NB4 (cell line): ENCODE results near the gene CCL19.

ENCODE experiments used
- POLR2A ChIP-seq: IDR thresholded peaks from 2 replicates; pipeline ENCODE4 v1.6.1; 2011; ENCODE audit warnings: mild to moderate bottlenecking; ENCODE audit not compliant: insufficient read length; ENCODE audit errors: extremely low read depth
- TF ChIP-seq, protein P1 (sequence below): IDR thresholded peaks from one replicate; pipeline ENCODE4 v1.5.1; 2012; ENCODE audit warnings: low read depth, low read length

GRCh38 chr9:34709196-34709978 lies 18.3 kb upstream of the CCL19 start:
- TF ChIP-seq, protein P1, sequence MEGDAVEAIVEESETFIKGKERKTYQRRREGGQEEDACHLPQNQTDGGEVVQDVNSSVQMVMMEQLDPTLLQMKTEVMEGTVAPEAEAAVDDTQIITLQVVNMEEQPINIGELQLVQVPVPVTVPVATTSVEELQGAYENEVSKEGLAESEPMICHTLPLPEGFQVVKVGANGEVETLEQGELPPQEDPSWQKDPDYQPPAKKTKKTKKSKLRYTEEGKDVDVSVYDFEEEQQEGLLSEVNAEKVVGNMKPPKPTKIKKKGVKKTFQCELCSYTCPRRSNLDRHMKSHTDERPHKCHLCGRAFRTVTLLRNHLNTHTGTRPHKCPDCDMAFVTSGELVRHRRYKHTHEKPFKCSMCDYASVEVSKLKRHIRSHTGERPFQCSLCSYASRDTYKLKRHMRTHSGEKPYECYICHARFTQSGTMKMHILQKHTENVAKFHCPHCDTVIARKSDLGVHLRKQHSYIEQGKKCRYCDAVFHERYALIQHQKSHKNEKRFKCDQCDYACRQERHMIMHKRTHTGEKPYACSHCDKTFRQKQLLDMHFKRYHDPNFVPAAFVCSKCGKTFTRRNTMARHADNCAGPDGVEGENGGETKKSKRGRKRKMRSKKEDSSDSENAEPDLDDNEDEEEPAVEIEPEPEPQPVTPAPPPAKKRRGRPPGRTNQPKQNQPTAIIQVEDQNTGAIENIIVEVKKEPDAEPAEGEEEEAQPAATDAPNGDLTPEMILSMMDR = no peak
- TF ChIP-seq POLR2A = no peak
